ENCODE measurements around the gene DBI. TPM values are rescaled to one million over a fixed set of nuclear protein-coding genes. Genes with fewer than 3 reads are reported as not detected.

Gene DBI
- polyA plus RNA-seq, 3 donors = 126 to 436 (median 398) TPM

- H3K4me2 ChIP-seq (replicated peaks; ENCODE audit: extremely low read depth, low read length, poor library complexity, severe bottlenecking) = no peak overlapping the region
- DNase-seq = no peak
- no peaks in the 10 kb centered on the region for H3K36me3 ChIP-seq (replicated peaks in 1 of 2; ENCODE audit: control insufficient read depth in 1 of 2, insufficient read depth in 2 of 2, low read length in 2 of 2)
- H3K27me3 ChIP-seq (ENCODE audit: control insufficient read depth in 2 of 2, insufficient read depth in 2 of 2, low read length in 2 of 2) = peaks cover 0 to 3% of the 10 kb centered on the region in 2 donors
- no peak overlapping the region for H3K27ac ChIP-seq (ENCODE audit: low read depth in 1 of 2, low read length in 2 of 2)
- no peaks in the 10 kb centered on the region for H3K4me1 ChIP-seq (ENCODE audit: control insufficient read depth in 1 of 2, insufficient read depth in 2 of 2, low read length in 2 of 2)
- Mint-ChIP-seq H3K27me3 (ENCODE audit: low read depth in 3 of 3) (peaks cover 0 to 12% (median 11%) of the 10 kb centered on the region in 3 donors), H3K36me3 (no peaks in the 10 kb centered on the region), H3K4me3 (no peak overlapping the region), H3K4me1 (peaks cover 1% of the 10 kb centered on the region), H3K9me3 (peaks cover 0 to 2% (median 0%) of the 10 kb centered on the region in 7 donors), H3K27ac (no peak overlapping the region)
- H3K9ac ChIP-seq (ENCODE audit: insufficient read depth, low read length, poor library complexity, severe bottlenecking) = no peak overlapping the region
- intact Hi-C loops (cut with micrococcal nuclease) = no loop called here
- H3K4me3 ChIP-seq (replicated peaks in 1 of 3; ENCODE audit: low read depth in 2 of 3, low read length in 3 of 3) = no peak overlapping the region
- no peaks in the 10 kb centered on the region for H3K79me2 ChIP-seq (ENCODE audit: insufficient read depth, low read length)
- no peak overlapping the region for H2AFZ ChIP-seq (ENCODE audit: insufficient read depth, low read depth, low read length, poor library complexity, severe bottlenecking)
- no peaks in the 10 kb centered on the region for H4K20me1 ChIP-seq (ENCODE audit: insufficient read depth, low read length)
- H3K9me3 ChIP-seq (replicated peaks in 1 of 2; ENCODE audit: control insufficient read depth in 1 of 2, insufficient read depth in 1 of 2, low read length in 2 of 2) = no peaks in the 10 kb centered on the region
- no CpG with 5 or more reads among the region's 3 CpGs for WGBS (ENCODE audit: insufficient coverage)
- no peak for TF ChIP-seq CTCF (IDR thresholded peaks at IDR 0.05)
Measured at GRCh38 chr2:119414894-119415293, 48.1 kb downstream of the DBI start.

GRCh38 chr2:119415630-119416029, 48.9 kb downstream of the DBI start:
- Histone ChIP-seq H3K4me1 (ENCODE audit: control insufficient read depth in 1 of 2, insufficient read depth in 2 of 2, low read length in 2 of 2) (no peaks in the 10 kb centered on the region), H3K9me3 (replicated peaks in 1 of 2; ENCODE audit: control insufficient read depth in 1 of 2, insufficient read depth in 1 of 2, low read length in 2 of 2) (no peaks in the 10 kb centered on the region), H3K4me3 (replicated peaks in 1 of 3; ENCODE audit: low read depth in 2 of 3, low read length in 3 of 3) (no peak overlapping the region), H2AFZ (ENCODE audit: insufficient read depth, low read depth, low read length, poor library complexity, severe bottlenecking) (no peak overlapping the region), H3K27ac (ENCODE audit: low read depth in 1 of 2, low read length in 2 of 2) (no peak overlapping the region), H4K20me1 (ENCODE audit: insufficient read depth, low read length) (no peaks in the 10 kb centered on the region), H3K27me3 (ENCODE audit: control insufficient read depth in 2 of 2, insufficient read depth in 2 of 2, low read length in 2 of 2) (peaks cover 0 to 1% of the 10 kb centered on the region in 2 donors), H3K9ac (ENCODE audit: insufficient read depth, low read length, poor library complexity, severe bottlenecking) (no peak overlapping the region), H3K36me3 (replicated peaks in 1 of 2; ENCODE audit: control insufficient read depth in 1 of 2, insufficient read depth in 2 of 2, low read length in 2 of 2) (no peaks in the 10 kb centered on the region), H3K4me2 (replicated peaks; ENCODE audit: extremely low read depth, low read length, poor library complexity, severe bottlenecking) (no peak overlapping the region), H3K79me2 (ENCODE audit: insufficient read depth, low read length) (no peaks in the 10 kb centered on the region)
- H3K4me3 Mint-ChIP-seq = no peak overlapping the region
- H3K4me1 Mint-ChIP-seq = peaks cover 1% of the 10 kb centered on the region
- no peak for TF ChIP-seq CTCF (IDR thresholded peaks at IDR 0.05)
- H3K36me3 Mint-ChIP-seq = no peaks in the 10 kb centered on the region
- H3K27ac Mint-ChIP-seq = no peak overlapping the region
- DNase-seq = no peak
- peaks cover 0 to 12% (median 11%) of the 10 kb centered on the region in 3 donors for H3K27me3 Mint-ChIP-seq (ENCODE audit: low read depth in 3 of 3)
- peaks cover 0 to 2% (median 0%) of the 10 kb centered on the region in 7 donors for H3K9me3 Mint-ChIP-seq
- intact Hi-C loops (cut with micrococcal nuclease) = no loop called here
- no CpG with 5 or more reads among the region's 1 CpG for WGBS (ENCODE audit: insufficient coverage)
